K562 (cell line): ENCODE measurements around the gene RIPOR1. TPM values are rescaled to one million over a fixed set of nuclear protein-coding genes. Genes with fewer than 3 reads are reported as not detected.
A peak's percentile ranks its signal among the peaks of the same experiment; 100 is the strongest.

Source experiments
- BCL6 ChIP-seq: fragments of 250-450 bp; sonication (Bioruptor Pico); IDR thresholded peaks from 2 replicates; pipeline ENCODE4 v1.4.0; 2020
- CBFB ChIP-seq: sonication (generic); formaldehyde crosslinking; IDR thresholded peaks from 2 replicates; pipeline ENCODE4 v1.4.0; 2020; ENCODE audit warnings: mild to moderate bottlenecking, missing genetic modification reagents
- CXXC5 ChIP-seq: fragments of 250-450 bp; sonication (Bioruptor Pico); IDR thresholded peaks from 2 replicates; pipeline ENCODE4 v1.8.0; 2022; ENCODE audit warnings: inconsistent platforms, mild to moderate bottlenecking, moderate library complexity
- FOS ChIP-seq: IDR thresholded peaks from 3 replicates; pipeline ENCODE4 v1.6.1; 2011; ENCODE audit not compliant: insufficient read length; ENCODE audit errors: extremely low read depth
- HDAC8 ChIP-seq: fragments of 450-650 bp; IDR thresholded peaks from 2 replicates; pipeline ENCODE4 v1.6.1; 2016; ENCODE audit warnings: mild to moderate bottlenecking, missing genetic modification characterization, moderate library complexity, missing compliant biosample characterization
- MTA1 ChIP-seq: fragments of 450-650 bp; IDR thresholded peaks from 2 replicates; pipeline ENCODE4 v1.6.1; 2017; ENCODE audit warnings: borderline replicate concordance
- NCOA1 ChIP-seq: fragments of 450-650 bp; IDR thresholded peaks from 2 replicates; pipeline ENCODE4 v1.6.1; 2016; ENCODE audit warnings: low read depth
- PURB ChIP-seq: sonication (generic); formaldehyde crosslinking; IDR thresholded peaks from 2 replicates; pipeline ENCODE4 v1.9.0; 2021; ENCODE audit warnings: low read depth, mild to moderate bottlenecking, missing genetic modification reagents
- RBBP5 ChIP-seq: fragments of 200-600 bp; sonication (generic); IDR thresholded peaks from 2 replicates; pipeline ENCODE4 v1.6.1; 2012; ENCODE audit warnings: borderline replicate concordance, mild to moderate bottlenecking, low read length, control low read depth, inconsistent platforms; ENCODE audit not compliant: insufficient read depth, poor library complexity, severe bottlenecking
- SIN3B ChIP-seq: fragments of 450-650 bp; IDR thresholded peaks from 2 replicates; pipeline ENCODE4 v1.6.1; 2017; ENCODE audit warnings: low read depth, mild to moderate bottlenecking, moderate library complexity
- SMARCA5 ChIP-seq: fragments of 450-650 bp; IDR thresholded peaks from 2 replicates; pipeline ENCODE4 v1.6.1; 2016
- SPI1 ChIP-seq: IDR thresholded peaks from 2 replicates; pipeline ENCODE4 v1.6.1; 2011; ENCODE audit warnings: low read depth, low read length, control low read depth, borderline replicate concordance
- TAF7 ChIP-seq: fragments of 450-650 bp; IDR thresholded peaks from 2 replicates; pipeline ENCODE4 v1.6.1; 2016; ENCODE audit warnings: missing genetic modification characterization, missing compliant biosample characterization
- TCFL5 ChIP-seq: fragments of 250-450 bp; sonication (Bioruptor Pico); conservative IDR thresholded peaks from 2 replicates; pipeline ENCODE4 v1.6.1; 2021; ENCODE audit warnings: mild to moderate bottlenecking, moderate library complexity, matching md5 sums
- ZFP1 ChIP-seq: fragments of 450-650 bp; formaldehyde crosslinking; IDR thresholded peaks from 2 replicates; pipeline ENCODE4 v1.4.0; 2020; ENCODE audit warnings: mild to moderate bottlenecking, mixed read lengths
- ZKSCAN3 ChIP-seq: fragments of 250-450 bp; sonication (Bioruptor Pico); IDR thresholded peaks from 2 replicates; pipeline ENCODE4 v1.4.0; 2020
- ZNF146 ChIP-seq: IDR thresholded peaks from one replicate; pipeline ENCODE4 v1.6.1; 2018; ENCODE audit warnings: missing compliant biosample characterization; ENCODE audit not compliant: unreplicated experiment
- ZNF184 ChIP-seq: sonication (generic); formaldehyde crosslinking; IDR thresholded peaks from 2 replicates; pipeline ENCODE4 v1.5.0; 2020; ENCODE audit warnings: missing genetic modification reagents
- ZNF561 ChIP-seq: fragments of 450-650 bp; formaldehyde crosslinking; conservative IDR thresholded peaks from 2 replicates; pipeline ENCODE4 v1.4.0; 2020; ENCODE audit warnings: mild to moderate bottlenecking, moderate library complexity
- polyA plus RNA-seq, 8 experiments: library from polyadenylated mRNA; depleted of rRNA in 4 of 8; stranded (reverse) in 5 of 8; unstranded in 3 of 8; fragments of >200 nt; fragmentation: Nextera tagmentation in 2 of 8; fragmentation: Illumina TruSeq in 1 of 8; extraction: Ambion mirVana in 2 of 8; extraction: Trizol in 1 of 8; gene quantifications; 2 replicates each; pipeline versions ENCODE4 v1.2.1 to v1.2.3, GENCODE V29; 2011 to 2014; ENCODE audit warnings: inconsistent platforms in 1 of 8, missing spikeins in 1 of 8
- total RNA-seq, 7 experiments: library from RNA; depleted of rRNA in 6 of 7; stranded (reverse); fragments of >200 nt in 6 of 7; fragmentation: Illumina TruSeq in 2 of 7; extraction: Trizol in 2 of 7; gene quantifications; 2 replicates each; pipeline versions ENCODE4 v1.2.1 to v1.2.3, GENCODE V29; 2011 to 2021; ENCODE audit warnings: low replicate concordance in 1 of 7
- TF ChIP-seq, protein P1 (sequence below): sonication (generic); formaldehyde crosslinking; IDR thresholded peaks from 2 replicates; pipeline ENCODE4 v1.8.0; 2022; ENCODE audit warnings: missing genetic modification reagents, mild to moderate bottlenecking, moderate library complexity, borderline replicate concordance
- TF ChIP-seq, protein P2 (sequence below): fragments of 250-450 bp; sonication (Bioruptor Pico); IDR thresholded peaks from 2 replicates; pipeline ENCODE4 v1.5.0; 2021; ENCODE audit warnings: mild to moderate bottlenecking, moderate library complexity
- TF ChIP-seq, protein P3 (sequence below): fragments of 450-650 bp; formaldehyde crosslinking; IDR thresholded peaks from 2 replicates; pipeline ENCODE4 v1.4.0; 2020; ENCODE audit warnings: mild to moderate bottlenecking, moderate library complexity
- TF ChIP-seq, protein P4 (sequence below): fragments of 250-450 bp; sonication (Bioruptor Pico); IDR thresholded peaks from 2 replicates; pipeline ENCODE4 v1.8.0; 2022; ENCODE audit warnings: moderate library complexity, mild to moderate bottlenecking, inconsistent platforms
- TF ChIP-seq, protein P5 (sequence below): IDR thresholded peaks from 2 replicates; pipeline ENCODE4 v1.6.1; 2011; ENCODE audit not compliant: insufficient read length; ENCODE audit errors: extremely low read depth

The RIPOR1 gene
- total and polyA plus RNA-seq, 9 of the 15 experiments (the other 6 are each of a cell fraction or from before 2014, with no cell fraction given), result 0.36 to 31.1 (median 3.0) TPM

DNA sequence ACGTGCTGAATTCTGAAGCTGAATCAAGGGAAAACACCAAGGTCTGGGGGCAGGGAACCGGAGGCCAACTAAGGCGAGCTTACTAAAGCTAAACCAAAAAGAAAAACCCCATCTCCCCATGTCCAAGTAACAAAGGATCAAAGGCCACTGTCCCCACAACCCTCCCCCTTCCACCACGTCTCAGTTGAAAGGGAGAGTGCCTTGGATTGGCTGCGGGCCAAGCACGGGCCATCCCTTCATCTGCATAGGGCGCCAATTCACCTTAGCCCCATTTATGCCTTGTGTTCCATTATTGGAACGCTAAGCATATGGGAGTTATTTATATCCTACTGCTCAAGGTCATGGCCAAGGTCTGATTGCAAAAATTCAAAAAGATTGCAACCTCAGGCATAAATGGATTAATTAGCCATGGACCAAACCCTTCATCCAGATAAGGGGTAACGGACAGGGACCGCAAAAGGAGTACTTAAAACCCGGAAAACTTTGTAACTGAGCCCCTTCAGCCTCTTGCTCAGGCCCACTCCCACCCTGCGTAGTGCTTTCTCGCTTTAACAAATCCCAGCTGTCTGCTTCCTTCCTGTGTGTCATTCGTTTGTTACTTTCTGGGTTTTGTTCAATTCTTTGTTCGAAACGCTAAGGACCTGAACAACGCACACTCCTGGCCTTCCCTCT lies 46.9 kb upstream of the RIPOR1 start (continued):
- TF ChIP-seq, protein P1, sequence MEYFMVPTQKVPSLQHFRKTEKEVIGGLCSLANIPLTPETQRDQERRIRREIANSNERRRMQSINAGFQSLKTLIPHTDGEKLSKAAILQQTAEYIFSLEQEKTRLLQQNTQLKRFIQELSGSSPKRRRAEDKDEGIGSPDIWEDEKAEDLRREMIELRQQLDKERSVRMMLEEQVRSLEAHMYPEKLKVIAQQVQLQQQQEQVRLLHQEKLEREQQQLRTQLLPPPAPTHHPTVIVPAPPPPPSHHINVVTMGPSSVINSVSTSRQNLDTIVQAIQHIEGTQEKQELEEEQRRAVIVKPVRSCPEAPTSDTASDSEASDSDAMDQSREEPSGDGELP (CRISPR knock-in tag), result no peak
- TF ChIP-seq FOS (no peak), PURB (CRISPR knock-in tag) (no peak), CBFB (CRISPR knock-in tag) (no peak), SMARCA5 (no peak; the same call in 1 of the 2 replicates), ZNF146 (CRISPR knock-in tag) (no peak), HDAC8 (no peak), ZNF184 (CRISPR knock-in tag) (no peak), TAF7 (tag) (no peak), SPI1 (no peak), TCFL5 (no peak), BCL6 (CRISPR knock-in tag) (no peak), NCOA1 (no peak), ZNF561 (CRISPR knock-in tag) (no peak), RBBP5 (no peak), CXXC5 (no peak), MTA1 (peak; percentile 72; the same call in 1 of the 2 replicates), SIN3B (no peak), ZKSCAN3 (CRISPR knock-in tag) (no peak), ZFP1 (CRISPR knock-in tag) (no peak)
- TF ChIP-seq, protein P2, sequence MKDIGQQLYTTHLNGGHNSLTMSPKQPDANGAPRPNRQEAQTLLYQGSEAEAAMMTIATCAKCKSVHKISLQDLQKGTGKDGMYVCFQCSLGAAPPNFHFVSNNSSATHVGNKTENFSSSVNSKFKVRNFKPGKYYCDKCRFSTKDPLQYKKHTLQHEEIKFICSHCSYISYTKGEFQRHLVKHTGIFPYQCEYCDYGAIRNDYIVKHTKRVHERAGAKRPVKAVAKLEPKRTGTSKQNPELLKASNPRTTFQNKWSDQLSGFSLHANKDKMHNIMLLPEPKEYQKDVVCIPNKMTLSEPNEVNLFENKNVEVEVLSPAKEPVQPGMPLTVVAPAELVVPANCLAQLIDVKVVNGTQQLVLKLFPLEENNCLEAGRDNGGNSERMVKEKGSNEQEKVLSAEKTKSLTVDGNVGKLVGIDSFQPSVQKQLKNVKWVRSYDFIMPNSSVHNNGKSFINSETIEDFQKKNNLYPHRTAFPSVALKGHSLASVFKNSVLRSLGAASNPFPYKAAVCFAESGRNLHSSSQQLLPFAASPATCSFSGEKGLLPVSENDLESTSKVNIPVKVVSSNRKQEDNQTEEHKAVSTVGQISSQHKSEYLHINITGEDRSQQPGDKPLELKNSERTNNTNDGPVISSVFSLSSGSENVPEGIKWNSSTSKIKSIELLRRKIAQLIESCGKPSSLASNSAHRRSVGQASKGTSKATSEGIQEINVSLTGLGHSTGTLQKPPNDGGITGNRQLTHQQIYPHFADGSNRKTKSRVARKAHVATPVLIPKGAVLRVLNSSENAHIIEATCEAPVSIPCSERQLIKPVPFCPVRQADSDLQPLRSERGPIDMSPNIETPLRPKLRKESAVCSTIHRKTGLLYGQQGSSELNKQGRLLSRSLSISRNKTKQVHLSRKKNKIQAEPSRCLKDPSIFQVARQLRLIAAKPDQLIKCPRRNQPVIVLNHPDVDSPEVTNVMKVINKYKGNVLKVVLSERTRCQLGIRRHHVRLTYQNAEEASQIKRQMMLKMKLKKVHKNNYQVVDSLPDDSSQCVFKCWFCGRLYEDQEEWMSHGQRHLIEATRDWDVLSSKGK, result no peak
- TF ChIP-seq, protein P3, sequence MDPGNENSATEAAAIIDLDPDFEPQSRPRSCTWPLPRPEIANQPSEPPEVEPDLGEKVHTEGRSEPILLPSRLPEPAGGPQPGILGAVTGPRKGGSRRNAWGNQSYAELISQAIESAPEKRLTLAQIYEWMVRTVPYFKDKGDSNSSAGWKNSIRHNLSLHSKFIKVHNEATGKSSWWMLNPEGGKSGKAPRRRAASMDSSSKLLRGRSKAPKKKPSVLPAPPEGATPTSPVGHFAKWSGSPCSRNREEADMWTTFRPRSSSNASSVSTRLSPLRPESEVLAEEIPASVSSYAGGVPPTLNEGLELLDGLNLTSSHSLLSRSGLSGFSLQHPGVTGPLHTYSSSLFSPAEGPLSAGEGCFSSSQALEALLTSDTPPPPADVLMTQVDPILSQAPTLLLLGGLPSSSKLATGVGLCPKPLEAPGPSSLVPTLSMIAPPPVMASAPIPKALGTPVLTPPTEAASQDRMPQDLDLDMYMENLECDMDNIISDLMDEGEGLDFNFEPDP (CRISPR knock-in tag), result no peak
- TF ChIP-seq, protein P4, sequence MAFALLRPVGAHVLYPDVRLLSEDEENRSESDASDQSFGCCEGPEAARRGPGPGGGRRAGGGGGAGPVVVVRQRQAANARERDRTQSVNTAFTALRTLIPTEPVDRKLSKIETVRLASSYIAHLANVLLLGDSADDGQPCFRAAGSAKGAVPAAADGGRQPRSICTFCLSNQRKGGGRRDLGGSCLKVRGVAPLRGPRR (CRISPR knock-in tag), result no peak
- TF ChIP-seq, protein P5, sequence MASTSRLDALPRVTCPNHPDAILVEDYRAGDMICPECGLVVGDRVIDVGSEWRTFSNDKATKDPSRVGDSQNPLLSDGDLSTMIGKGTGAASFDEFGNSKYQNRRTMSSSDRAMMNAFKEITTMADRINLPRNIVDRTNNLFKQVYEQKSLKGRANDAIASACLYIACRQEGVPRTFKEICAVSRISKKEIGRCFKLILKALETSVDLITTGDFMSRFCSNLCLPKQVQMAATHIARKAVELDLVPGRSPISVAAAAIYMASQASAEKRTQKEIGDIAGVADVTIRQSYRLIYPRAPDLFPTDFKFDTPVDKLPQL, result no peak
